HCT116 (cell line): ENCODE results near the gene STAT4. TPM values are rescaled to one million over a fixed set of nuclear protein-coding genes. Genes with fewer than 3 reads are reported as not detected.

Source experiments
- ATAC-seq: fragments of 200-7000 bp; cut with Tn5 transposase; 2 replicates; pipeline ENCODE4 v1.9.1; 2020; ENCODE audit warnings: mild to moderate bottlenecking, moderate library complexity
- BruUV-seq: library from RNA; stranded (reverse); fragments of 400-500 nt; replicated peaks from 2 replicates; lab custom pipeline; 2021; lab: Mats Ljungman, UMichigan
- CTCF ChIA-PET: fragments of 300-600 bp; sonication (Branson Sonifier 250); formaldehyde crosslinking; loops from one replicate; lab custom pipeline; 2021; ENCODE audit warnings: antibody characterized with exemption; lab: Charles Lee
- POLR2A ChIA-PET: fragments of 300-600, 350-600 bp; sonication (Branson Sonifier 250); formaldehyde crosslinking; loops from one replicate; lab custom pipeline; 2021; ENCODE audit warnings: antibody characterized with exemption; lab: Charles Lee
- RAD21 ChIA-PET, 2 experiments: fragments of 300-600 bp; sonication (Branson Sonifier 250); formaldehyde crosslinking; loops; one replicate each; lab custom pipeline; 2023; ENCODE audit warnings: low total read pairs in 2 of 2; ENCODE audit not compliant: uncharacterized antibody in 2 of 2, unreplicated experiment in 2 of 2, low non-redundant PET in 1 of 2; lab: Charles Lee
- DNase-seq: peaks from one replicate; pipeline ENCODE4 v3.0.0-alpha.2; 2010; ENCODE audit warnings: low read depth, low spot score
- H2AFZ ChIP-seq: fragments of 200-600 bp; shearing (Covaris generic), sonication (generic); 2 replicates; pipeline ENCODE4 v1.6.1; 2017; ENCODE audit warnings: low read depth, mixed run types, mixed read lengths, antibody characterized with exemption, low read length; ENCODE audit not compliant: poor library complexity, severe bottlenecking
- H3K27ac ChIP-seq: 2 replicates; pipeline ENCODE4 v1.5.1; 2012; ENCODE audit warnings: low read depth, low read length
- H3K27me3 ChIP-seq: fragments of 200-600 bp; sonication (generic); 2 replicates; pipeline ENCODE4 v1.6.1; 2016; ENCODE audit warnings: mixed run types, low read length, mixed read lengths; ENCODE audit not compliant: insufficient read depth
- H3K36me3 ChIP-seq, 2 experiments: fragments of 200-500 bp in 1 of 2; fragments of 200-600 bp in 1 of 2; sonication (Bioruptor generic) in 1 of 2; sonication (generic) in 1 of 2; 2 replicates each; pipeline versions ENCODE4 v1.5.1 to v1.6.1; 2014 to 2016; ENCODE audit warnings: low read length in 2 of 2, inconsistent platforms in 1 of 2, mixed read lengths in 1 of 2, mixed run types in 1 of 2; ENCODE audit not compliant: insufficient read depth in 2 of 2, control insufficient read depth in 1 of 2
- H3K4me1 ChIP-seq, 2 experiments: fragments of 200-600 bp in 1 of 2; sonication (generic) in 1 of 2; 2 replicates each; pipeline versions ENCODE4 v1.5.1 to v1.6.1; 2012 to 2017; ENCODE audit warnings: low read length in 2 of 2, inconsistent platforms in 1 of 2, mild to moderate bottlenecking in 1 of 2, mixed read lengths in 1 of 2, mixed run types in 1 of 2, moderate library complexity in 1 of 2; ENCODE audit not compliant: insufficient read depth in 2 of 2, control insufficient read depth in 1 of 2
- H3K4me2 ChIP-seq: fragments of 200-600 bp; sonication (generic); 2 replicates; pipeline ENCODE4 v1.6.1; 2017; ENCODE audit warnings: mixed run types, low read length, mixed read lengths
- H3K4me3 ChIP-seq, 2 experiments: fragments of 200-600 bp in 1 of 2; sonication (generic) in 1 of 2; replicated peaks in 1 of 2; 2 replicates each; pipeline ENCODE4 v1.5.1; 2011 to 2016; ENCODE audit warnings: low read length in 2 of 2, control low read depth in 1 of 2, low read depth in 1 of 2, mild to moderate bottlenecking in 1 of 2, mixed read lengths in 1 of 2, mixed run types in 1 of 2
- H3K79me2 ChIP-seq: fragments of 200-600 bp; sonication (generic); 2 replicates; pipeline ENCODE4 v1.6.1; 2017; ENCODE audit warnings: mild to moderate bottlenecking, mixed run types, low read length, moderate library complexity, mixed read lengths; ENCODE audit not compliant: insufficient read depth
- H3K9ac ChIP-seq: fragments of 200-600 bp; sonication (generic); 2 replicates; pipeline ENCODE4 v1.6.1; 2016; ENCODE audit warnings: low read length, mixed read lengths
- H3K9me2 ChIP-seq: fragments of 200-600 bp; sonication (generic), shearing (Covaris generic); 2 replicates; pipeline ENCODE4 v1.6.1; 2017; ENCODE audit warnings: mixed run types, mild to moderate bottlenecking, moderate library complexity; ENCODE audit not compliant: insufficient read depth
- H3K9me3 ChIP-seq, 2 experiments: fragments of 200-500 bp in 1 of 2; fragments of 200-600 bp in 1 of 2; sonication (Bioruptor generic) in 1 of 2; sonication (generic) in 1 of 2; 2 replicates each; pipeline ENCODE4 v1.6.1; 2014 to 2017; ENCODE audit warnings: low read length in 2 of 2, mixed read lengths in 2 of 2, inconsistent platforms in 1 of 2, low read depth in 1 of 2, mild to moderate bottlenecking in 1 of 2, mixed run types in 1 of 2, moderate library complexity in 1 of 2; ENCODE audit not compliant: control insufficient read depth in 1 of 2, insufficient read depth in 1 of 2
- H4K20me1 ChIP-seq: fragments of 200-600 bp; sonication (generic), shearing (Covaris generic); 2 replicates; pipeline ENCODE4 v1.6.1; 2017; ENCODE audit warnings: mixed run types, mild to moderate bottlenecking, moderate library complexity; ENCODE audit not compliant: insufficient read depth
- EGR1 ChIP-seq: IDR thresholded peaks from 2 replicates; pipeline ENCODE4 v1.6.1; 2012; ENCODE audit warnings: low read depth
- ELF1 ChIP-seq: IDR thresholded peaks from 2 replicates; pipeline ENCODE4 v1.6.1; 2012; ENCODE audit warnings: low read depth, borderline replicate concordance
- EZH2phosphoT487 ChIP-seq: fragments of 200-600 bp; IDR thresholded peaks from 2 replicates; pipeline ENCODE4 v1.6.1; 2018; ENCODE audit warnings: antibody characterized with exemption, borderline replicate concordance
- FOSL1 ChIP-seq: IDR thresholded peaks from 2 replicates; pipeline ENCODE4 v1.6.1; 2012; ENCODE audit warnings: low read depth
- POLR2AphosphoS5 ChIP-seq: IDR thresholded peaks from 2 replicates; pipeline ENCODE4 v1.6.1; 2011; ENCODE audit warnings: mild to moderate bottlenecking, low read depth, low read length, moderate library complexity
- YY1 ChIP-seq: IDR thresholded peaks from 2 replicates; pipeline ENCODE4 v1.6.1; 2011; ENCODE audit warnings: low read length, low read depth, moderate library complexity, mild to moderate bottlenecking; ENCODE audit not compliant: insufficient replicate concordance; ENCODE audit errors: extremely low read depth
- ZFX ChIP-seq: fragments of 450-650 bp; IDR thresholded peaks from 2 replicates; pipeline ENCODE4 v1.6.1; 2017
- intact Hi-C: fragments of 100-400 bp; cut with micrococcal nuclease; formaldehyde crosslinking; loops from 2 replicates; pipeline ENCODE4 v1.10.0; 2022
- total RNA-seq: library from RNA; stranded (reverse); gene quantifications from one replicate; pipeline ENCODE4 v1.2.1, GENCODE V29; 2021; ENCODE audit not compliant: unreplicated experiment
- TF ChIP-seq, protein P1 (sequence below): IDR thresholded peaks from 2 replicates; pipeline ENCODE4 v1.6.1; 2012; ENCODE audit warnings: low read depth
- TF ChIP-seq, protein P2 (sequence below): IDR thresholded peaks from 2 replicates; pipeline ENCODE4 v1.6.1; 2011; ENCODE audit warnings: mild to moderate bottlenecking, low read length, moderate library complexity; ENCODE audit not compliant: insufficient replicate concordance; ENCODE audit errors: extremely low read depth
- TF ChIP-seq, protein P3 (sequence below), 3 experiments: fragments of 200-600 bp in 1 of 3; sonication (generic) in 1 of 3; IDR thresholded peaks in 2 of 3; conservative IDR thresholded peaks in 1 of 3; 2 replicates each; pipeline ENCODE4 v1.5.1; 2012 to 2017; ENCODE audit warnings: low read depth in 2 of 3, low read length in 2 of 3, antibody characterized with exemption in 1 of 3, borderline replicate concordance in 1 of 3, control low read depth in 1 of 3, mild to moderate bottlenecking in 1 of 3, mixed read lengths in 1 of 3, mixed run types in 1 of 3, moderate library complexity in 1 of 3; ENCODE audit not compliant: insufficient read depth in 1 of 3

The STAT4 gene
- total RNA-seq, 1 experiment from 2014 or later = 2.0 TPM

DNA sequence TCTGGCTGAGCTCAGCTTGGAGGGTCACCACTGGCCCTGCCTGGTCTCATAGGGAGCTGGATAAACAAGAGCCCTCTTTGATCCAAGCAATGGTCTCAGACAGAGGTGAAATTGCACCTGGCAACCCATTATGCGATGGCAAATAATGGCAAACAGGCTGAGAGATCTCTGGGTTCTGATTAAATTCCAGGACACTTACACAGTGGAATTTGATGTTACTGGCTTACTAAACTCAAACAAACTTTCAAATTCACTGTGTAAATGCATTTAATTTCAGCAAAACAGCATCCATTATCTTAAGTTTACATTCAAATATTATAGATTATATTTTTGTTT, 19.5 kb upstream of the STAT4 start:
- H4K20me1 ChIP-seq = no peaks in the 10 kb centered on the region
- POLR2A ChIA-PET = no interaction called here
- no peak overlapping the region for H3K4me2 ChIP-seq
- RAD21 ChIA-PET = no interaction called here
- H3K9me2 ChIP-seq = no peaks in the 10 kb centered on the region
- DNase-seq (no peak), ATAC-seq (no peak)
- H3K36me3 ChIP-seq = no peaks in the 10 kb centered on the region
- TF ChIP-seq, protein P1, sequence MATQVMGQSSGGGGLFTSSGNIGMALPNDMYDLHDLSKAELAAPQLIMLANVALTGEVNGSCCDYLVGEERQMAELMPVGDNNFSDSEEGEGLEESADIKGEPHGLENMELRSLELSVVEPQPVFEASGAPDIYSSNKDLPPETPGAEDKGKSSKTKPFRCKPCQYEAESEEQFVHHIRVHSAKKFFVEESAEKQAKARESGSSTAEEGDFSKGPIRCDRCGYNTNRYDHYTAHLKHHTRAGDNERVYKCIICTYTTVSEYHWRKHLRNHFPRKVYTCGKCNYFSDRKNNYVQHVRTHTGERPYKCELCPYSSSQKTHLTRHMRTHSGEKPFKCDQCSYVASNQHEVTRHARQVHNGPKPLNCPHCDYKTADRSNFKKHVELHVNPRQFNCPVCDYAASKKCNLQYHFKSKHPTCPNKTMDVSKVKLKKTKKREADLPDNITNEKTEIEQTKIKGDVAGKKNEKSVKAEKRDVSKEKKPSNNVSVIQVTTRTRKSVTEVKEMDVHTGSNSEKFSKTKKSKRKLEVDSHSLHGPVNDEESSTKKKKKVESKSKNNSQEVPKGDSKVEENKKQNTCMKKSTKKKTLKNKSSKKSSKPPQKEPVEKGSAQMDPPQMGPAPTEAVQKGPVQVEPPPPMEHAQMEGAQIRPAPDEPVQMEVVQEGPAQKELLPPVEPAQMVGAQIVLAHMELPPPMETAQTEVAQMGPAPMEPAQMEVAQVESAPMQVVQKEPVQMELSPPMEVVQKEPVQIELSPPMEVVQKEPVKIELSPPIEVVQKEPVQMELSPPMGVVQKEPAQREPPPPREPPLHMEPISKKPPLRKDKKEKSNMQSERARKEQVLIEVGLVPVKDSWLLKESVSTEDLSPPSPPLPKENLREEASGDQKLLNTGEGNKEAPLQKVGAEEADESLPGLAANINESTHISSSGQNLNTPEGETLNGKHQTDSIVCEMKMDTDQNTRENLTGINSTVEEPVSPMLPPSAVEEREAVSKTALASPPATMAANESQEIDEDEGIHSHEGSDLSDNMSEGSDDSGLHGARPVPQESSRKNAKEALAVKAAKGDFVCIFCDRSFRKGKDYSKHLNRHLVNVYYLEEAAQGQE = no peak
- TF ChIP-seq FOSL1 (no peak), EGR1 (no peak), ZFX (no peak), POLR2AphosphoS5 (no peak), ELF1 (no peak), EZH2phosphoT487 (no peak), YY1 (no peak)
- TF ChIP-seq, protein P2, sequence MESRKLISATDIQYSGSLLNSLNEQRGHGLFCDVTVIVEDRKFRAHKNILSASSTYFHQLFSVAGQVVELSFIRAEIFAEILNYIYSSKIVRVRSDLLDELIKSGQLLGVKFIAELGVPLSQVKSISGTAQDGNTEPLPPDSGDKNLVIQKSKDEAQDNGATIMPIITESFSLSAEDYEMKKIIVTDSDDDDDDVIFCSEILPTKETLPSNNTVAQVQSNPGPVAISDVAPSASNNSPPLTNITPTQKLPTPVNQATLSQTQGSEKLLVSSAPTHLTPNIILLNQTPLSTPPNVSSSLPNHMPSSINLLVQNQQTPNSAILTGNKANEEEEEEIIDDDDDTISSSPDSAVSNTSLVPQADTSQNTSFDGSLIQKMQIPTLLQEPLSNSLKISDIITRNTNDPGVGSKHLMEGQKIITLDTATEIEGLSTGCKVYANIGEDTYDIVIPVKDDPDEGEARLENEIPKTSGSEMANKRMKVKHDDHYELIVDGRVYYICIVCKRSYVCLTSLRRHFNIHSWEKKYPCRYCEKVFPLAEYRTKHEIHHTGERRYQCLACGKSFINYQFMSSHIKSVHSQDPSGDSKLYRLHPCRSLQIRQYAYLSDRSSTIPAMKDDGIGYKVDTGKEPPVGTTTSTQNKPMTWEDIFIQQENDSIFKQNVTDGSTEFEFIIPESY = no peak
- TF ChIP-seq, protein P3, sequence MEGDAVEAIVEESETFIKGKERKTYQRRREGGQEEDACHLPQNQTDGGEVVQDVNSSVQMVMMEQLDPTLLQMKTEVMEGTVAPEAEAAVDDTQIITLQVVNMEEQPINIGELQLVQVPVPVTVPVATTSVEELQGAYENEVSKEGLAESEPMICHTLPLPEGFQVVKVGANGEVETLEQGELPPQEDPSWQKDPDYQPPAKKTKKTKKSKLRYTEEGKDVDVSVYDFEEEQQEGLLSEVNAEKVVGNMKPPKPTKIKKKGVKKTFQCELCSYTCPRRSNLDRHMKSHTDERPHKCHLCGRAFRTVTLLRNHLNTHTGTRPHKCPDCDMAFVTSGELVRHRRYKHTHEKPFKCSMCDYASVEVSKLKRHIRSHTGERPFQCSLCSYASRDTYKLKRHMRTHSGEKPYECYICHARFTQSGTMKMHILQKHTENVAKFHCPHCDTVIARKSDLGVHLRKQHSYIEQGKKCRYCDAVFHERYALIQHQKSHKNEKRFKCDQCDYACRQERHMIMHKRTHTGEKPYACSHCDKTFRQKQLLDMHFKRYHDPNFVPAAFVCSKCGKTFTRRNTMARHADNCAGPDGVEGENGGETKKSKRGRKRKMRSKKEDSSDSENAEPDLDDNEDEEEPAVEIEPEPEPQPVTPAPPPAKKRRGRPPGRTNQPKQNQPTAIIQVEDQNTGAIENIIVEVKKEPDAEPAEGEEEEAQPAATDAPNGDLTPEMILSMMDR (IDR thresholded peaks at IDR 0.05 in 2 of 3, conservative IDR thresholded peaks at IDR 0.05 in 1 of 3; ENCODE audit: borderline replicate concordance in 1 of 3, insufficient read depth in 1 of 3, low read depth in 2 of 3, low read length in 2 of 3) = no peak
- no peak overlapping the region for H3K27ac ChIP-seq
- CTCF ChIA-PET = interaction anchor here (1.1 kb wide), 1 partner anchor 14 kb away, joined by 4 read pairs; no protein-coding TSS in a partner anchor
- H3K9me3 ChIP-seq = no peaks in the 10 kb centered on the region
- H3K79me2 ChIP-seq = no peaks in the 10 kb centered on the region
- H2AFZ ChIP-seq = no peak overlapping the region
- no peak overlapping the region for H3K9ac ChIP-seq
- no peaks in the 10 kb centered on the region for H3K27me3 ChIP-seq
- peaks cover 12 to 34% of the 10 kb centered on the region in 2 experiments for H3K4me1 ChIP-seq
- BruUV-seq = no TSS peak
- intact Hi-C loops = no loop called here
- H3K4me3 ChIP-seq = no peak overlapping the region
